ENCODE measurements around the gene ZNF550. TPM values are rescaled to one million over a fixed set of nuclear protein-coding genes. Genes with fewer than 3 reads are reported as not detected.

The ZNF550 gene
- total and polyA plus RNA-seq, 10 of the 15 experiments (the other 5 are each of a cell fraction or from before 2014, with no cell fraction given), result 2.6 to 14.0 (median 7.4) TPM

DNA sequence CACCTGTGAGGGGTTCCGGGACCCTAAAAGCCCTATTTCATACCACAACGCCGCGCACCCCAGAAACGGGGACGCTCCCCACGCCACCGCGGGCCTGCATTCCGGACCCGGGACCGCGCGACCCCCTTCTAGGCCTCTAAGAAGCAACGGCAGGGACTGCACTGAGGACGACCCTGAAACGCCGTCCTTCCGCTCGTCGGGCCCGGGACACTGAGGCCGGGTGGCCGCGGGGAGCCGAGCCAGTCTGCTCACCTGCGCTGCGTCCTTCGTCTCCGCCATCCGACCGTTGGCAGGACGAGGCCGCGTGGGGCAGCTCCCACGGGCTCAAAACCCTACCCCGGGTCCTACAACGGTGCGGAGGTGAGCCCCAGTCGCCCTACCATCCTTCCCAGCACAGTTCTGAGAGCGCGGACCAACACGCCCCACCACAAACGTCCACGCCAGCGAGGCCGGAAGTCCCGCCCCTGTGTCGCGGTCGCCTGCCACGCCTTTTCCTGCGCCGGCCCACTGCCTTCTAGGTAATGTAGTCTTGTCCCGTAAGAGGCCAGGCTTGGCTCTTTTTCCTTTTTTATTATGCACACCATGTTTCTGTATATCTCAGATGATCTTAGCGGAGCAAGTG is at the start of gene ZNF550 (continued):
- TF ChIP-seq NR2C1 (IDR thresholded peaks at IDR 0.05), result peak; percentile 36; the same call in 1 of the 2 replicates
- TF ChIP-seq ATF7 (IDR thresholded peaks at IDR 0.05; ENCODE audit: low read depth), result no peak
- no peak for TF ChIP-seq BCLAF1 (IDR thresholded peaks at IDR 0.05)
- no peak for TF ChIP-seq CUX1 (IDR thresholded peaks at IDR 0.05; ENCODE audit: insufficient replicate concordance, low read depth, low read length)
- TF ChIP-seq TARDBP (IDR thresholded peaks at IDR 0.05; ENCODE audit: borderline replicate concordance), result peak; percentile 81; the same call in 1 of the 2 replicates
- TF ChIP-seq ZBED1 (IDR thresholded peaks at IDR 0.05; ENCODE audit: borderline replicate concordance), result no peak
- peak; percentile 79 for TF ChIP-seq MXI1 (IDR thresholded peaks at IDR 0.05; ENCODE audit: low read depth, low read length)
- no peak for TF ChIP-seq RELB (IDR thresholded peaks at IDR 0.05; ENCODE audit: low read depth)
- TF ChIP-seq CHD2 (IDR thresholded peaks at IDR 0.05; ENCODE audit: borderline replicate concordance, low read depth, low read length), result peak; percentile 80
- no peak for TF ChIP-seq CBX5 (IDR thresholded peaks at IDR 0.05; ENCODE audit: low read depth)
- no peak; the same call in 1 of the 2 replicates for TF ChIP-seq NR2F1 (conservative IDR thresholded peaks at IDR 0.05)
- TF ChIP-seq ZZZ3 (IDR thresholded peaks at IDR 0.05; ENCODE audit: control insufficient read depth, insufficient read length, low read depth), result no peak
- TF ChIP-seq TAF1 (IDR thresholded peaks at IDR 0.05; ENCODE audit: borderline replicate concordance, low read depth, low read length), result peak; percentile 67; the same call in 1 of the 2 replicates
- TF ChIP-seq POLR2A (IDR thresholded peaks at IDR 0.05; ENCODE audit: low read depth, low read length), result peak; percentile 91
- TF ChIP-seq RUNX3 (IDR thresholded peaks at IDR 0.05; ENCODE audit: low read length), result peak; percentile 73
- TF ChIP-seq NBN (IDR thresholded peaks at IDR 0.05), result peak; percentile 32; the same call in 1 of the 2 replicates
- TF ChIP-seq CBX3 (IDR thresholded peaks at IDR 0.05; ENCODE audit: borderline replicate concordance, low read depth), result no peak
- no peak for TF ChIP-seq EGR1 (IDR thresholded peaks at IDR 0.05; ENCODE audit: borderline replicate concordance in 1 of 2, low read depth in 2 of 2, low read length in 2 of 2)
- TF ChIP-seq KDM1A (IDR thresholded peaks at IDR 0.05; ENCODE audit: borderline replicate concordance), result no peak
- peak; percentile 94 for TF ChIP-seq HCFC1 (IDR thresholded peaks at IDR 0.05; ENCODE audit: low read length)
- no peak for TF ChIP-seq FOXM1 (IDR thresholded peaks at IDR 0.05; ENCODE audit: low read depth, low read length)
